ENCODE data around the gene TOMM40L. TPM values are rescaled to one million over a fixed set of nuclear protein-coding genes. Genes with fewer than 3 reads are reported as not detected.
"Not testable (repeated sequence)": the region's sequence is repeated elsewhere in the genome, so short reads cannot be mapped to it uniquely, and the experiment has no call there.

The TOMM40L gene
- polyA plus RNA-seq, 1 donor (not counting 4 experiments of a cell fraction or from before 2014, with no cell fraction given), result 14.4 TPM

DNA sequence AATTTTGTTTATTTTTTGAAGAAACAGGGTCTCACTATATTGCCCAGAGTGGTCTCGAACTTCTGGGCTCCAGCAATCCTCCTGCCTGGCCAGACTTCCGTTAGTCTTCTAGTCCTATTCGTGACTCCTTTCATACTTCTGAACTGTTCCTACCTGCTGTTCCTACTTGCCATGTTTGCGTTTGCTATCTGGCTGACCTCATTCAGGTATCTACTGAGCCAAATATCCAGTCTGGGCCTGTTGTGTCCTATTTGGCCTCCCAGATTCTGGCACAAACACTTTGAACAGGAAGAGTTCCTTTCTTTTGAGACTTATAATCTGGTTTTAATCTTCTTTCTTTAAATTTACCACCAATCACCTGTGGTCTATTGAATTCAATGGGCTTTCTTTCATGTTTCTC, 19.0 kb downstream of the TOMM40L start:
- FAIRE-seq, result peak; percentile 92
- no peaks in the 10 kb centered on the region for H3K9me1 ChIP-seq (ENCODE audit: control insufficient read depth, extremely low read depth, insufficient read depth, low read length)
- no peak for DNase-seq (ENCODE audit: low read depth, low spot score)
- TF ChIP-seq, protein P1, sequence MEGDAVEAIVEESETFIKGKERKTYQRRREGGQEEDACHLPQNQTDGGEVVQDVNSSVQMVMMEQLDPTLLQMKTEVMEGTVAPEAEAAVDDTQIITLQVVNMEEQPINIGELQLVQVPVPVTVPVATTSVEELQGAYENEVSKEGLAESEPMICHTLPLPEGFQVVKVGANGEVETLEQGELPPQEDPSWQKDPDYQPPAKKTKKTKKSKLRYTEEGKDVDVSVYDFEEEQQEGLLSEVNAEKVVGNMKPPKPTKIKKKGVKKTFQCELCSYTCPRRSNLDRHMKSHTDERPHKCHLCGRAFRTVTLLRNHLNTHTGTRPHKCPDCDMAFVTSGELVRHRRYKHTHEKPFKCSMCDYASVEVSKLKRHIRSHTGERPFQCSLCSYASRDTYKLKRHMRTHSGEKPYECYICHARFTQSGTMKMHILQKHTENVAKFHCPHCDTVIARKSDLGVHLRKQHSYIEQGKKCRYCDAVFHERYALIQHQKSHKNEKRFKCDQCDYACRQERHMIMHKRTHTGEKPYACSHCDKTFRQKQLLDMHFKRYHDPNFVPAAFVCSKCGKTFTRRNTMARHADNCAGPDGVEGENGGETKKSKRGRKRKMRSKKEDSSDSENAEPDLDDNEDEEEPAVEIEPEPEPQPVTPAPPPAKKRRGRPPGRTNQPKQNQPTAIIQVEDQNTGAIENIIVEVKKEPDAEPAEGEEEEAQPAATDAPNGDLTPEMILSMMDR (optimal IDR thresholded peaks at IDR 0.05 in 1 of 3, IDR thresholded peaks at IDR 0.05 in 1 of 3, conservative IDR thresholded peaks at IDR 0.05 in 1 of 3; ENCODE audit: extremely low read depth in 1 of 3, insufficient read depth in 2 of 3, low read length in 3 of 3), result no peak
- TF ChIP-seq EZH2 (IDR thresholded peaks at IDR 0.05; ENCODE audit: low read length), result no peak
- H4K20me1 ChIP-seq (ENCODE audit: control insufficient read depth, extremely low read depth, insufficient read depth, low read length), result no peaks in the 10 kb centered on the region
- H3K79me2 ChIP-seq (ENCODE audit: control insufficient read depth, insufficient read depth, low read length), result no peaks in the 10 kb centered on the region
- H3K9me3 ChIP-seq (ENCODE audit: control insufficient read depth, low read depth, low read length), result no peaks in the 10 kb centered on the region
- H3K27ac ChIP-seq (ENCODE audit: control insufficient read depth, insufficient read depth, low read length), result no peak overlapping the region
- peak overlapping the region; percentile 39 for H2AFZ ChIP-seq (ENCODE audit: control insufficient read depth, low read length)
- H3K27me3 ChIP-seq (ENCODE audit: control insufficient read depth, extremely low read depth, insufficient read depth, low read length), result no peaks in the 10 kb centered on the region
- H3K36me3 ChIP-seq (ENCODE audit: control insufficient read depth in 2 of 2, extremely low read depth in 1 of 2, insufficient read depth in 2 of 2, low read length in 2 of 2), result no peaks in the 10 kb centered on the region
- peak overlapping the region; percentile 16 for H3K4me2 ChIP-seq (ENCODE audit: control insufficient read depth, extremely low read depth, insufficient read depth, low read depth, low read length)
- no peak overlapping the region for H3K9ac ChIP-seq (ENCODE audit: control insufficient read depth, extremely low read depth, insufficient read depth, low read length)
- peaks cover 7% of the 10 kb centered on the region for H3K4me1 ChIP-seq (ENCODE audit: control insufficient read depth, extremely low read depth, insufficient read depth, low read length)
- H3K4me3 ChIP-seq (ENCODE audit: control insufficient read depth in 2 of 3, extremely low read depth in 1 of 3, insufficient read depth in 2 of 3, low read depth in 1 of 3, low read length in 3 of 3), result no peak overlapping the region
- dilution Hi-C loops (cut with MboI; ENCODE audit: extremely low pct_ligation_motif_present, low sequenced_read_pairs), result no loop called here

DNA sequence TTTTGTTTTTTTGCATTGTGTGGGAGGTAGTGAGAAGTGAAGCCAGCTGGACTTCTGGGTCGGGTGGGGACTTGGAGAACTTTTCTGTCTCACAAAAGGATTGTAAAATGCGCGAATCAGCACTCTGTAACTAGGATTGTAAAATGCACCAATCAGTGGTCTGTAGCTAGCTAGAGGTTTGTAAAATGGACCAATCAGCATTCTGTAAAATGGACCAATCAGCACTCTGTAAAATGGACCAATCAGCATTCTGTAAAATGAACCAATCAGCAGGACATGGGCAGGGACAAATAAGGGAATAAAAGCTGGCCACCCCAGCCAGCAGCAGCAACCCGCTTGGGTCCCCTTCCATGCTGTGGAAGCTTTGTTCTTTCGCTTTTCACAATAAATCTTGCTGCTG, 24.2 kb downstream of the TOMM40L start:
- H3K9ac ChIP-seq (ENCODE audit: control insufficient read depth, extremely low read depth, insufficient read depth, low read length); H3K79me2 ChIP-seq (ENCODE audit: control insufficient read depth, insufficient read depth, low read length); H3K36me3 ChIP-seq (ENCODE audit: control insufficient read depth in 2 of 2, extremely low read depth in 1 of 2, insufficient read depth in 2 of 2, low read length in 2 of 2); H3K9me3 ChIP-seq (ENCODE audit: control insufficient read depth, low read depth, low read length); H2AFZ ChIP-seq (ENCODE audit: control insufficient read depth, low read length); DNase-seq (ENCODE audit: low read depth, low spot score); H3K4me1 ChIP-seq (ENCODE audit: control insufficient read depth, extremely low read depth, insufficient read depth, low read length); H3K27ac ChIP-seq (ENCODE audit: control insufficient read depth, insufficient read depth, low read length); H4K20me1 ChIP-seq (ENCODE audit: control insufficient read depth, extremely low read depth, insufficient read depth, low read length); dilution Hi-C loops (cut with MboI; ENCODE audit: extremely low pct_ligation_motif_present, low sequenced_read_pairs); FAIRE-seq; H3K9me1 ChIP-seq (ENCODE audit: control insufficient read depth, extremely low read depth, insufficient read depth, low read length); H3K4me3 ChIP-seq (ENCODE audit: control insufficient read depth in 2 of 3, extremely low read depth in 1 of 3, insufficient read depth in 2 of 3, low read depth in 1 of 3, low read length in 3 of 3); H3K4me2 ChIP-seq (ENCODE audit: control insufficient read depth, extremely low read depth, insufficient read depth, low read depth, low read length); H3K27me3 ChIP-seq (ENCODE audit: control insufficient read depth, extremely low read depth, insufficient read depth, low read length): not testable (repeated sequence)

DNA sequence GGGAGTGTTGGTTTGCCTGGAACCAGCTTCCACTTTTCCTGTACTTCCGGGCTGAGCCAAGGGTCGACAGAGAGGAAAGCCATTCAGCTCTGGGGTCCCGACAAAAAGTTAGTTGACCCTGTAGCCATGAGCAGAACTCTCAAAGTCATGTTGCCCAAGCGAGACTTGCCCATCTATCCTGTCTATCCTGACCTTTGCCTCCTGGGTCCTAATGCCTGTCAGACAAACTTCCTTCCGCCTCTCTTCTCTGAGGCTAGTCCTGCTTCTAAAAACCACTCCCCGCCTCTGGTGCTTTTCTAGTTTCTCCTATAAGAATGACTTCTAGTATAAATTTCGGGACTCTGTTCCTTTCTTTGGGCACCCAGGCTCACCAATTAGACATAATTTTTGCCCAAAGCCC, 25.0 kb downstream of the TOMM40L start:
- Histone ChIP-seq H3K9me3 (ENCODE audit: control insufficient read depth, low read depth, low read length) (no peaks in the 10 kb centered on the region), H3K27ac (ENCODE audit: control insufficient read depth, insufficient read depth, low read length) (no peak overlapping the region), H3K9ac (ENCODE audit: control insufficient read depth, extremely low read depth, insufficient read depth, low read length) (no peak overlapping the region), H3K4me2 (ENCODE audit: control insufficient read depth, extremely low read depth, insufficient read depth, low read depth, low read length) (no peak overlapping the region), H3K9me1 (ENCODE audit: control insufficient read depth, extremely low read depth, insufficient read depth, low read length) (no peaks in the 10 kb centered on the region), H3K4me3 (ENCODE audit: control insufficient read depth in 2 of 3, extremely low read depth in 1 of 3, insufficient read depth in 2 of 3, low read depth in 1 of 3, low read length in 3 of 3) (no peak overlapping the region), H4K20me1 (ENCODE audit: control insufficient read depth, extremely low read depth, insufficient read depth, low read length) (no peaks in the 10 kb centered on the region), H3K36me3 (ENCODE audit: control insufficient read depth in 2 of 2, extremely low read depth in 1 of 2, insufficient read depth in 2 of 2, low read length in 2 of 2) (no peaks in the 10 kb centered on the region), H2AFZ (ENCODE audit: control insufficient read depth, low read length) (no peak overlapping the region), H3K27me3 (ENCODE audit: control insufficient read depth, extremely low read depth, insufficient read depth, low read length) (no peaks in the 10 kb centered on the region), H3K79me2 (ENCODE audit: control insufficient read depth, insufficient read depth, low read length) (no peaks in the 10 kb centered on the region), H3K4me1 (ENCODE audit: control insufficient read depth, extremely low read depth, insufficient read depth, low read length) (no peaks in the 10 kb centered on the region)
- FAIRE-seq (no peak), DNase-seq (ENCODE audit: low read depth, low spot score) (no peak)
- dilution Hi-C loops (cut with MboI; ENCODE audit: extremely low pct_ligation_motif_present, low sequenced_read_pairs), result no loop called here
- TF ChIP-seq EZH2 (IDR thresholded peaks at IDR 0.05; ENCODE audit: low read length), result no peak
- TF ChIP-seq, protein P1 (optimal IDR thresholded peaks at IDR 0.05 in 1 of 3, IDR thresholded peaks at IDR 0.05 in 1 of 3, conservative IDR thresholded peaks at IDR 0.05 in 1 of 3; ENCODE audit: extremely low read depth in 1 of 3, insufficient read depth in 2 of 3, low read length in 3 of 3), result no peak
